ENCODE data around the gene PCCA.

Gene PCCA

DNA sequence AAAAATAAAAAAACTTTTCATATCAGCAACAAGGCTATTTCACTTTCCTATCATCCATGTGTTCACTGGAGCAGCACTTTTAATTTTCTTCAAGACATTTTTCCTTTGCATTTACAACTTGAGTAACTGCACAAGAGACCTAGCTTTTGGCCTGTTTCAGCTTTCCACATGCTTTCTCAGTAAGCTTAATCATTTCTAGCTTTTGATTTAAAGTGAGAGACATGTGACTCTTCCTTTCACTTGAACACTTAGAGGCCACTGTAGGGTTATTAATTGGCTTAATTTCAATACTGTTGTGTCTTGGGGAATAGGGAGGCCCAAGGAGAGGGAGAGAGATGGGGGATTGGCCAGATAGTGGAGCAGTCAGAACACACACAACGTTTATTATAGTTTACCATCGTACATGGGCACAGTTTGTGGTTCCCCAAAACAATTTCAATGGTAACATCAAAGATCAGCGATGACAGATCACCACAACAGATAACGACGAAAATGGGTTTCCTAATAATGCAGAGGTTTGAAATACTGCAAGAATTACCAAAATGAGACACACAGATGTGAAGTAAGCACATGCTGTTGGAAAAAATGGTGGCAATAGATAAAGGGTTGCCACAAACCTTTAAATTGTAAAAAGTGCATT is 382.1 kb downstream of the PCCA start:
- no peak for DNase-seq (ENCODE audit: low spot score)

DNA sequence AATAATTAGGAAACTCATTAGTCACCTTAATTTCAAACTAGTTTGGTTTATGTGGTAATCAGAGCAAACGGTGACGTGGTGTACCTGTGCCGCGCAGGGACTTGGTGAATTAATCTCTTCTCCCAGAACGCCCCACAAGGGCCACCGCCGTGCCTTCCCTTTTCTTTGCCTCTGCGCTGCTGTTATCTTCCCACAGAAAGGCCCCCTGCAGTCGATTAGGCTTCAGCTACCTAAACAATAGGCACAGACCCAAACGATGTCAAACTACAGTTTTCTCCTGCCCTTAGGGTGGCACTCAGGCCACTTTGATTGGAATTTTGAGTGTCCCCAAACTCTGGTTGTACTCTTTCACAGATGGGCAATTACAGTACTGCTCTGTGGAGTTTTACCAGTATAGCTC is 384.2 kb downstream of the PCCA start:
- no peak for DNase-seq (ENCODE audit: low spot score)

DNA sequence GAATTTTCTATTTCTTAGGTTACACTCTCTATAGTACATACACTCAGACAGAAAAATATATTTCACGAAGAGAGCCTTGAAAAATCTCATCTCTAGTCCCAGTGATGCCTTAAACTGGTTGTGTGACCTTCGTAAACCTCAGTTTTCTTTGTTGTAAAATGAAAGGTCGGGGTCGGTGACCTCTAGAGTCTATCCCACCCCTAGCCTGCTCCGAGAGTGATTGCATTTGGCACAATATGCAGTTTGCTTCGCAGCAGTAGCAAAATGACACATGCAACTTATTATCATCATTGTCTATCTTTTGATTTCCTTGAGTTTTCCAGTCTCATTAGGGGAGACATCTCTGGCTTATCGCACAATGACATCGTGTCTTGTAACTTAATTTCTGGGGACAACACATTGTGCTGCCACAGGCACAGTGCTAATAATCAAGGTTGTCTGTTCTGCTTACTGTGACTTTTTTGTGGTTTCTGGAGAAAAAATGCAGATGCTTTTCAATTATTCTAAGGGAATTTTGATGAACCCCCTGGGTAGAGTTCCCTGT is 384.7 kb downstream of the PCCA start:
- no peak for DNase-seq (ENCODE audit: low spot score)

DNA sequence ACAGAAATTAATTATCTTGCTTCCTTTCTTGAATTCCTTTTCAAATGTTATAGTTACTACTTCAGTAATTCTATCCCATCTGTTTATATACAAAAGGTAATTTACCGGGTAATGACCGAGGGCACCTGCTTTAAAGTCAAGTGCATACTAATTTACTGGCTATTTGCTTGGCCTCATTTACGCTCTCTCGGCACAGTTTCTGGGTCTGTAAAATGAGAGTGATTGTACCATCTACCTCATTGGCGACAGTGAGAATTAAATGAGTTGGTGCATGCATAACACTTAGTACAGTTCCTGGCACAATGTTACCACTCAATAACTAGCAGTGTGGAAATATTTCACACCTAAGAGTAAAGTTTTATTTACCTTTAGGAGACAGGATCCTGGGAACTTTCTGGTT is 388.1 kb downstream of the PCCA start:
- no peak for DNase-seq (ENCODE audit: low spot score)

DNA sequence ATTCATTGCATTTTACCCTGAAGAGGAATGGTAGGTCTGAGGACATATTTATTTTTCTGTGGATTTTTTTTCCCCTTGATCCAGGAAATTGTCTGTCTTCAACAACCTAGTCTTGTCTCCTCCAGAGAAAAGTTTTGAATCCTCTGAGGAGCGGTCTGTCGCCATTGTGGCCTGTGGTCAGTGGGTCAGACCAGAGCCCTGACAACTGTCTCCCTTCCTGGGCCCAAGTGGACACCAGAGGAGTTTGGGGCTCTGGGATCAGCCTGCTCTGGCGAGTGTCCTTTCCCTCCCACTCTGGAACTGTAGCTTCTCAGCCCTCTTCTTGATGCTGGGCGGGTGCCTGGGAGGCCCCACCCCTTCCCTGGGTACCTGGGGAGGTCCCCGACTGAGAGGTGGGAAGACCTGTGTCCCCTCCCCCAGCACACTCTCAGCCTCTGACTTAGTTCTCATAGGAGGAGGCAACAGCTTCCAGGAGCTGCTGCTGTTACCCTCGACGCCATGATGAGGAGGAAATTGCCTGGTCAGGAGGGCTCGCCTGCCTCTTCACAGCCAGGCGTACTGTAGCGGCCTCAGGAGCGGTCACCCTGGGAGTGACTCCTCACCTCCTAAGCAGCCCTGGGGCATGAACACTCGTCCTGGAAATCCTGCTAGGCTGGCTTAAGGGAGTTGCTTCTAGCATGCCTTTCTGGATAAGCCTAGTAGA is 389.4 kb downstream of the PCCA start:
- DNase-seq (ENCODE audit: low spot score): no peak

DNA sequence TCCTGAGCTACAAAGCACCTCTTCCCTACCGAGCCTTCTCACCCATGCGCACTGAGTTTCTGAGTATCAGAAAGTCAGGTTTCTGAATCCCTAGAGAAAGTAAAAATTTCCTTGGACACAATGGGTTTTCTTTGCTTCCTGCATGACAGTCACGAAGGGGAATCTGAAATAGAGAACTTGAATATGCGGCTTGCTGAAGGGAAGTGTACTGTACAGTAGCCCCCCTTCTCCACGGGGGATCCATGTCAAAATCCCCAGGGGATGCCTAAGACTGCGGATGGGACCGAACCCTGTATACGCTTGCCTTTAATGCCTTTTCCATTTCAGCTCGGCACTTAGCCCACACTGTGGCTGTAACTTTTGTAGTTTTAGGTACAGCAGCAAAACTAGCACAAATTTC is 391.8 kb downstream of the PCCA start:
- no peak for DNase-seq (ENCODE audit: low spot score)

DNA sequence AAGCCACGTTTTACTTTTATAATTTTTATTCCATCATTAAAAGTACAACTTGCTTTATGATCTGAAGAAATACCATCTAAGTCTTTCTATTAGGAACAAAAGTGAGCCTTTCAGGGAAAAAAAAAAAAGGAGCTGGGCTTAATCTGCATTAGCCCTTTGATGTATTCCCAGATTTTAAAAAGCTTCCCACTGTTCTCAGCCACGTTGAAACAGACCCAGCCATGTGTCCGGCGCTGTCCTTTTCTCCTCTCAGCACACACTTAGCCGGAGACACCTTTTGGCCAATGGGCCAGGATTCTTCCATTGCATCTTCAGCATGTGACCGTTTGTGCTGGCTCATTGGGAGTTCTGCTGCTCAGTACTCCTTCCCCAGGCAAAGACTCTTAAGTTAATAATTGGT is 394.2 kb downstream of the PCCA start:
- DNase-seq (ENCODE audit: low spot score): no peak

DNA sequence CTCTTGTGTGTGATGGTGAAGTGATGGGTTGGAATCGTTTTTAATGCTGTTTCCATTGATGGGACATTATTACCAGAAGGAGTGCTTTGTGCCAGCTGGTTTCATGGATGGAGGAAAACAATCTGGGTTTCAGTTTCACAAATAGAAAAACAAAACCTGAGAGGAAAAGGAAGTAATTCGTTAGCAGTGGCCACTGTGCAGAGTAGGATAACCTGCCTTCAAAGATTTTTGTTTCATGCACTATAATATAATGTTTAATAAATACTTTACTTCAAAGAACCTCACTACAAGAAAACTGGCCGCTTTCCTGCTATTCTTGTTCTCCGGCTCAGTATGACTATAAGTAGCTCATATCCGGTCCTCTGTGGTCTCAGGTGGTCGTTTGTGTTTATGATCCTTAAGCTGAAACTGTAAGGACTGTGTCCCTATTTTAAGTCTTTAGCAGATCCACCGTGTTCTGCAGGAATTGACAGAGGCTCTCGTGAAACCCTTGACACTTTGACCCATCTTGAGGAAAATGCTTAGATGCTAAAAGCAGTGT is 395.0 kb downstream of the PCCA start:
- no peak for DNase-seq (ENCODE audit: low spot score)

DNA sequence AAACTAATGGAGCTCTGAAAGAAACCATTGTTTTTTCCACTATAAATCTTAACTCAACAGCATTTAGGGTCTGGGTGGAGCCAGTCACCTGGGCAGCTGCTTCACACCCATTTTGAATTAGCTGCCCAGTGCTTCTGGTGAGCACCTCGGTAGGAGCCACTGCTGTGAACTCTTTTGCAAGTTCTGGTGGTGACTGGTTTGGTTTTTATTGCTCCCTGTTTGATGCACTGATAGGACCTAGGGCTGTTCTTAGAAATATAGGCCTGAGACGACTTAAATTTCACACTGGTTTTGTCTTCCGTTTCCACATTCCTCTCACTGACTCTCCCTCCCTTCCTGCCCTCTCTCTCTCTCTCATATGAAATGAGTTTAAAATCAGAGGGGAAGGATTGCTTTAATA is 395.8 kb downstream of the PCCA start:
- no peak for DNase-seq (ENCODE audit: low spot score)

DNA sequence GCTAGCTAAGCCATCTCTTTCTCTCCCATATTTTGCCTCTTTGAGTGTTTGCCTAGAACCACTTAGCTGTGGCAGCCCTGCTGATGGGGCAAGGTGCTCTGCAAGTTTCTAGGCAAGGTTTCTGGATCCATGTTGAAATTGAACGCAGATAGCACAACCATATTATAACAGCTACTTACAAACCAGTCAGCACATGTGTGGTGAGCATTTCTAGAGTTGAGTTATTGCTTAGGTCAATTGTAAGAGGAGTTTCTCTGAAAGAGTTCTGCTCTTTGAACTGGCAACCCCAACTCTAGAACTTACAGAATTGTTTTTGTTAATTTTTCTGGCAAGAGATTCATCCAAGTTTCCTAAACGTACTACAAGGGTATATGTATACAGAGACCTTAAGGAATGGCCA is 396.4 kb downstream of the PCCA start:
- DNase-seq (ENCODE audit: low spot score): no peak

DNA sequence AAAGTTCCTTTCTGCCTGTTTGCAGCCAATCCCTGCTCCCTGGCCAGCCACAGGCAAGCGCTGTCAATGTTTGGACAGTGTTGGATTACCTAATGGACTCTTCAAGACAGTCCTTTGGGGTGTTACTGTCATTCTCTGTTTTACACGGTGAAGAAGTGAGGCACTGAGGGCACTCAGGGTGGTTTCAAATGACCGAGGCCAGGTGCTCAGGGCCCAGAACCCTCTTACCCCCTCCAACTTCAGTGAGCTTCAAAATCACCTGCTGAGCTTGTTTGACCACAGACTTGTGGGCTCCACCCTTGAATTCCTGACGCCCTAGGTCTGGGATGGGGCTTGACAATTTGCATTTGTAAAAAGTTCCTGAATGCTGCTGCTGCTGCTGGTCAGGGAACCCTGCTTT is 401.8 kb downstream of the PCCA start:
- no peak for DNase-seq (ENCODE audit: low spot score)

DNA sequence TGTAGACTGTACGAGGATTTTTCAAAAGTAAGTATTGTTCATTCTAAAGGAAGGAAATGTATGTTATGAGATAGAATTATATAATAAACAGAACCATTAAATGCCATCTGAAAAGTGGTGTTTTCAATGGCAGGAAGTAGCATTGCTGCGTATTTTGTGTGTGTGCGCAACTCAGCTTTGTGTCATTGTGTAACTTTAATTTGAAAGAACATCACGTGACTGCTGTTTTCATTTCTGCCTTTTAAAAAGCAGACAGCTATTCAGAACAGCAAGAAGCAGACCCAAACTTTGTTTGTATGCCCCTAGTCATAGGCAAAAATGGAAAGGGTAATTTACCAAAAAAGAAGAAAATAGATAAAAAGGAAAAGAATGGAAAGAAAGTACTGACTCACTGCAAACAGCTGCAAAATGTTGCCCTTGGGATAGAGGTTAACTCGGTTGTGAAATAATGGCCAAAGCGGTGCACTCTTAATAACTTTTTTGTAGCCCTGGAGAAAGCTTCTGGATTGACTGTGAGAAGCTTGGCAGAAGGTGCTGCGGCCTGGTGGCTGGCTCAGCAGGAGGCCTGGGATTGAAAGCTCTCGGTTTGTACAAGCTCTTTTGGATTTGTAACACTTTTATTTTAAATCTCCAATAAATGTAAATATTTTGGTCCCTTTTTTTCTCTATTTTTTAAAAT is 402.4 kb downstream of the PCCA start:
- DNase-seq (ENCODE audit: low spot score): no peak

DNA sequence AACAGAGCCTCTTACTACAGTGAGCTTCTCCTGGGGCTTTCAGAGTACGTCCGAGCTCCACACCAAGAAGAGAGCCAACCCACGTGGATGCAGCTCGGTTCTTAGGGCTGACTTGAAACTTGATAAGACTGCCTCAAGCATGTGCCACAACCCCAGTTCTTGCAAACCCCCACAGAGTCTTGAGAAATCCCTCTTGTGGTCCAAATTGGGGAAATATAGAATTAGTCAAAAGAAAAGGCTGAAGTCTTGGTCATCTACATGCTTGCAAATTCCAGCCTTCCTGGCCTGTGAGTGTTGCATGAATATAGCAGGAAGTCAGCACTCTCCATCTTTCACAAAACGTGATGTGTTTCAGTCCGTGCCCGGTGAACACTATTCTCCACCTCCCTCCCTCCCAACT is 404.5 kb downstream of the PCCA start:
- no peak for DNase-seq (ENCODE audit: low spot score)

DNA sequence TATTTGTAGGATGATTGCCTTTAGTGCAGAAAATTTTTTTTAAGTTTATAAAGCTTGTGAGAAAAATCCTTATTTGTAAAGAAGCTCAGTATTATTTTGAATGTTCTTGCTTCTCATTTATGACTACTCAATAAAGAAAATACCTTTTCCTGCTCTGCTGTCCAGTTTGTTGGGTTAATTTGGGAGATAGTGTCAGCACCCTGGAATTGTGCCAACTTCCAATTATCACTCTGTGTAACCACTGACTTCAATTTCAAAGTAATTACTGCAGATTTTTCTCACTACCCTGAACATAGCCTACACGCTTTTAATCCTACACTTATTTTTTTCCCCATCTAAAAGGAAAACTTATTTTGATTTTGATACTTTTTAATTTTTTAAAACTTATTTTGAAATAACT is 406.6 kb downstream of the PCCA start:
- DNase-seq (ENCODE audit: low spot score): no peak

DNA sequence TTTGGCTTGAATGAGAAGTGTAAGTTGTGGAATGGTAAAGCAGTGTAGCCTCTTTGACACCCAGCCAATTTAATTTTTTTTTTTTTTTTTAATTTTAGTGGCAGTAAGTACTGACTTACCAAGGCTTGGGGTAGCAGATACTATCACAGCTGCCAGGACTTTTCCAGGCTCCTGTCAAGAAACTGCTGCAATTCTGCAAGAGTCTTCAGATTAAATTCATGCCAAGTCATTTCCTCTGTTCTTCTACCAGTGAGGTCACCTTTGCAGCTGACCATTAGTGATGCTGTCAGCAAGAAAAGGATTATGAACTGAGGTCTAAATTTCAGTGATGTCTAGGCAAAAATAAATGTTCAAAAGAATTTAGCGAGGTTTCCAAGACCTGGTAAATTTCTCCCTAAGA is 408.5 kb downstream of the PCCA start:
- DNase-seq (ENCODE audit: low spot score): no peak

DNA sequence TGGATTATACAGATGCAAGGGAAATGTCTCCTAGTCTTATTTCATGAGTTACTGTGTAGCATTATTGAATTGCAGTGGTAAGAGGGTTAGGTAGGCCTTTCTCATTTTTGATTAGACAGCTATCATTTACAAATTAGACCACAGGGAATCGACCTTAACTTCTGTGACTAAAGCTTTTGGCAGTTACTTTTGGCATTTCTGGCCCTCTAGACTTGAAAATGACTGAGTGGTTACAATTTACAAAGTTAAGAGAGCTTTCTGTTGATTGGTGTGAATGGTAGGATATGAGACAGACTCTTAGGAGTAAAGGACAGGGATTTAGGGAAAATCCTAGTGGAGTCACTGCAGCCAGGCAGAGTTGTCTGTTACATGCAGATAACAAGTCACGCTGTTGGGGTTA is 413.6 kb downstream of the PCCA start:
- DNase-seq (ENCODE audit: low spot score): no peak

DNA sequence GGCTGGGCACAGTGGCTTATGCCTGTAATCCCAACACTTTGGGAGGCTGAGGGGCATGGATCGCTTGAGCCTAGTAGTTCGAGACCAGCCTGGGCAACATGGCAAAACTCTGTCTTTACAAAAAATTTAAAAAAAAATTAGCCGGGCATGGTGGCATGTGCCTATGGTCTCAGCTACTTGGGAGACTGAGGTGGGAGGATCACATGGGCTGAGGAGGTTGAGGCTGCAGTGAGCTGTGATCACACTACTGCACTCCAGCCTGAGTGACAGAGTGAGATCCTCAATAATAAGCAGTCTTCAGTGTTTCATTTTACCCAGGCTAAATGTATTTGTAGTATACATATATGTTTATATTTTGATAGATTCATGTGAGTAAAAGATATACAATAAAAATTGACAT is 414.7 kb downstream of the PCCA start:
- no peak for DNase-seq (ENCODE audit: low spot score)

DNA sequence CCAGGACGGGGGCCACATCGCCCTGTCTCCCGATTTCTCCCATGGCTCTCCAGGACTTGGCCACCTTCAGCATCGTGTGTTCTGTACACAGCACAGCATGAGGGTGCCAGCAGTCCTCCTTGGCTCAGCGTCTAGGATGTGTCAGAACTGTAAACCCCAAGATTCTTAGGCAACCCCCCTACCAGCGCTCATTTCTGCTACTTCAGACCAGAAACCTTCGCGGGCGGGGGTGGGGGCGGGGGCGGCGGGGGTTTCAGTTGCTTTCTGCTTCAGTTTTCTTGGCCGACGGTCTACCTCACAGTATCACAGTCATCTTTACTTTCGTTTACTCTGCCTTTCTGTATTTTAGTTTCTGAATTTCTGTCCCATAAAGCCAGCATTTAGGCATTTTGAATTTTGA is 417.3 kb downstream of the PCCA start:
- DNase-seq (ENCODE audit: low spot score): no peak

DNA sequence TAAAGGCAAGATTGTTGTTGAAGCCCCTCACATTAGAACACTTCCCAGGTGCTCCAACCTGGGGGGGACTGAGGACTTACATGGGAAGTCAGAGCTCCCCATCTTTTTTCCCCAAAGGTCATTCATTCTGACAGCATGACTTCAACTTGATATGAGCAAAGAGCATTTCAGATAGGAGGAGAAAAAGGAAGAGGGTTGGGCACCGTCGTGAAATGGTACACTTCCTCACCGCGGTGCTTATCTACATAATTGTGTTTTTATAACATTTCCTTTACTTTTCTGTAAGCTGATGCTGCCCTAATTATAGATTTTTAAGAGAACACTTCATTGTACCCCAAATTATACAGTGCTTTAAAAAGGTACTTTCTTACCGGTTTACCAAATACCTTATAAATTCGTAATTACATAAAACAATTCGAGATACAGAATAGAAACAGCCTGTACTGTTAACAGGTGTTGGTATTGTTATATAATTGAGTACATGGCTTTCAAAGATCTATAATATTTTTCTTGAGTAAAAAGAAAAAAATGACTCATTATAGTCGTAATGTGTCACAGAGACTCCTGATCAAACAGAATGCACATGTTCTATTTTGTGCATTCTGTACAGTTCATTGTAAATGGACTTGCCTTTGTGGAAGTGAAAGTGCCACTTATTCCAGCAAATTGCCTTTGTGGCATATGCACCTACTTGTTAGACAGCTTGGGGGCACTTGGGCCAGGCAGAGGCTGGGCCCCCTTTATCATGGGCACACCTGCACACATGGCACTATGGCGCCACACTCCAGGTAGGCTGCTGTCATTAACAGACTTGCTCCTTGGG is 417.9 kb downstream of the PCCA start:
- no peak for DNase-seq (ENCODE audit: low spot score)

DNA sequence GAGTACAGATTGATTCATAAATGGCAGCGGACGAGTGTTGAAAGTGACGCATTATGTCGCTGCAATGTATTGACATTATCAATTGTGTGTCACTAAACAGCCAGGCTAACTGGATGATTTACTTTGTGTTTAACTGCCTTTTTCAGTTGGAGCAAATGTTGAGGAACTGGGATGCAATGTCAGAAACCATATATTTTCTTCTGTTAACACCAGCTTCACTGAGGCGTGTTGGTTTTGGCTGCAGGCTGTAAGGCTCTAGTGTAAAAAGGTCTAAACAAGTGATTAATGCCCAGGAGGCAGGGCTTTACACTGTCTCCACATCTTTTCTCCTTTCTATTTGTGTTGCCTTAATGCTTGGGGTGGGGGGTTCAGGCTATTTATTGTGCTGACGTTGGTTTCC is 419.6 kb downstream of the PCCA start:
- DNase-seq (ENCODE audit: low spot score): no peak

DNA sequence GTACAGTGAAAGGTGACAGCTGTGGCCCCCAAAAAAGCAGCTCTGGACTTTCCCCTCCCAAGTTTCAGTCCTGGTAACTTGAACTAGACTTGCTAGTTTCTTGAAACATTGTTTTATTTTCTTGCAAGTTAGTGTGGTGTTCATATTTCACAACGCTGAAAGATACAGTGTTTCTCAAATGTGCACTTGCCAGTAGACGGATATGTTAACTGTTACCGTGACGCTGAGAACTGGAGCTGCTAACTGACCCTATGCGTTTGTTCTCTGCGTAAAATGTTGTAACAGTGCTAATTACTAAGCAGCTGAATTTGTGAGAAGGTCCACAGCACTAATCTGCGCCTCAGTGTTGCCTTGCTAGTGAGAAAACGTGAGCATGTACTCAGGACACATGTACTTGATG is 420.1 kb downstream of the PCCA start:
- no peak for DNase-seq (ENCODE audit: low spot score)
